GM18520 (cell line): ENCODE data around the gene UNC5CL.

Experiments used
- ATAC-seq: cut with Tn5 transposase; IDR thresholded peaks from one replicate; pipeline ENCODE4 v1.9.1; 2021; ENCODE audit not compliant: unreplicated experiment

Gene UNC5CL, protein sequence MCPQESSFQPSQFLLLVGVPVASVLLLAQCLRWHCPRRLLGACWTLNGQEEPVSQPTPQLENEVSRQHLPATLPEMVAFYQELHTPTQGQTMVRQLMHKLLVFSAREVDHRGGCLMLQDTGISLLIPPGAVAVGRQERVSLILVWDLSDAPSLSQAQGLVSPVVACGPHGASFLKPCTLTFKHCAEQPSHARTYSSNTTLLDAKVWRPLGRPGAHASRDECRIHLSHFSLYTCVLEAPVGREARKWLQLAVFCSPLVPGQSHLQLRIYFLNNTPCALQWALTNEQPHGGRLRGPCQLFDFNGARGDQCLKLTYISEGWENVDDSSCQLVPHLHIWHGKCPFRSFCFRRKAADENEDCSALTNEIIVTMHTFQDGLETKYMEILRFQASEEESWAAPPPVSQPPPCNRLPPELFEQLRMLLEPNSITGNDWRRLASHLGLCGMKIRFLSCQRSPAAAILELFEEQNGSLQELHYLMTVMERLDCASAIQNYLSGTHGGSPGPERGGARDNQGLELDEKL

DNA sequence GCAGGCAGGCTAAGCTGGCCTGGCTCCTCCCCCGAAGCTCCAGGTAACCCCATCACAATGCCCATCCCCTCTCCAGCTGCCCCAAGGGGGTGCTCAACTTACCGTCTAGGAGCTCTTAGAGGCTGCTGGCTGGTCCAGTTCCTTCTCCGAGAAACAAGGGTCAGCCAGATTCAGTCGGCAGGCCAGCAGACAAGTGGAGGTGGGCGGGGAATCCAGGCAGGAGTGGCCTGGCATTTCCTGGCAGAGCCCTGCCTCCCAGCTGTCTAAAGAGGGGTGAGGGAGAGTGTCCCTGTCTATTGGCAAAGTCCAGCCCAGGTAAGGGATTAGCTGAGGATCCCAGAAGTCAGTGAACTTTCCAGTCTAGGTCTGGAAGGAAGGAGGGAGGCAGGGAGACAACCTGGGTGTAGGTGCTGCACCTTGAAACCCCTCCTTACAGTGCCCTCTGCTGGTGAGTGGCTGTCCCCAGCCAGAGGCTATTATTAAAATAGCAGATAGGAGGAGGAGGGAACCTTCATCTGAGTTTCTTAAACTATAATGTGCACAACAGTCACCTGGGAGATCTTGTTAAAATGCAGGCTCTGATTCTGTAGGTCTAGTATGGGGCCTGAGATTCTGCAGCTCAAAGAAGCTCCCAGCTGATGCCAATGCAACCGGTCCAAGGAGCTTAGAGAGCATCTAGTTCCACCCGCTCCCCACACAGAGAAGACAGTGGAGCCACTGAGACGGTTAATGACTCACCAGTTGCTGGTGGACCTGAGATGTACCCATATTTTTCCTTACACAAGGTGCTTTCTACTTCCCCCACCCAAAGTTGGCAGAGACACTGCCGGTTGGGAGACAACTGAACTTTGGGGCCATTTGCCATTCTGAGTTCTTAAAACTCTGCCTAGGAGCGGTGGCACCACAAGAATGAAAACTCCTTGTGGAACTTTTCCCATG is at the start of gene UNC5CL:
Gene UNC5CL (minus strand): TSS at position 162 of the 939 bp plus-strand sequence. CDS start 4,147 bp downstream, outside the sequence.
- ATAC-seq: no peak

DNA sequence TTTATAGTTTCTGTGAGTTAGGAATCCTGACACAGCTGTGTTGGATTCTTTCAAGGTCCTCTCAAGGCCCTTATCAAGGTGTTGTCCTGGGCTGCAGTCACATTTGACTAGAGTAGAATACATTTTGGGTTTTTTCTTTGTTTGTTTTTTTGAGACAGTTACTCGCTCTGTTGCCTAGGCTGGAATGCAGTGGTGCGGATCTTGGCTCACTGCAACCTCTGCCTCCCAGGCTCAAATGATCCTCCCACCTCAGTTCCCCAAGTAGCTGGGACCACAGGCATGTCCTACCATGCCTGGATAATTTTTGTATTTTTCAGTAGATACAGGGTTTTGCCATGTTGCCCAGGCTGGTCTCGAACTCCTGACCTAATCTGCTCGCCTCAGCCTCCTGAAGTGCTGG is 49.4 kb upstream of the UNC5CL start:
- no peak for ATAC-seq

DNA sequence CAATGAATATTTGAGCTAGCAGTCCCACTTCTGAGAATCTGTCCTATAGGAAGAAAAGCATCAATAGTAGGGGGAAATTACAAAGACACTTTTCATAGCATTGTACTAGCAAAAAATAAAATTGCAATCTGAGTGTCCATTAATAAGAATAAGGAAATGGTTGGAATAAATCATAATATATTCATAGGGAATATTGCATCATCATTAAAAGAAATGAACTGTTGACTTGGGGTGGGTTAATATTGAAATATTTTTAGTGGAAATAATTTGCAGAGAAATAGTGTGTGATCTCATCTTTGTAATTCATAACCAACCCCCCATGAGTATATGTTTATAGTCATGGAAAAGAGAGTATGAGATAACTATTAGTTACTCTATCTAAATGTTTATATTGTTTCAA is 46.2 kb upstream of the UNC5CL start:
- no peak for ATAC-seq

DNA sequence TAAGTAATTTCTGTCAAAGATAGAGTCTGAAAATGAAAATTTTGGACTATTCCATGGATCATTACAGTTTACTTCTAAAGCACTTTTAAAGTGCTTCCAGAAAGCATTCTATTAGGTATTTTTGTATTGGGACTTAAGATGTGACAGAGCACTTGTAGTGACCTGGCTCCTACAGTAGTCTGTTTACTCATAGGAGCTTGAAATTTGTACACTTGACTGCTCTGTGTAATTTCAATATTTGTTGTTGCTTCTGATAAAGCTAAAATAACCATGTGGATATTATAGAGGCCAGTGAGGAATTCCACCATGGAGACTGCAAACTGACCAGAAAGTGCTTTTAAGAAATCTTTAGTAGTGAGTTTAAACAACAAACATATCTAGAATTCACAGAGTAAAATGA is 44.1 kb upstream of the UNC5CL start:
- ATAC-seq: no peak

DNA sequence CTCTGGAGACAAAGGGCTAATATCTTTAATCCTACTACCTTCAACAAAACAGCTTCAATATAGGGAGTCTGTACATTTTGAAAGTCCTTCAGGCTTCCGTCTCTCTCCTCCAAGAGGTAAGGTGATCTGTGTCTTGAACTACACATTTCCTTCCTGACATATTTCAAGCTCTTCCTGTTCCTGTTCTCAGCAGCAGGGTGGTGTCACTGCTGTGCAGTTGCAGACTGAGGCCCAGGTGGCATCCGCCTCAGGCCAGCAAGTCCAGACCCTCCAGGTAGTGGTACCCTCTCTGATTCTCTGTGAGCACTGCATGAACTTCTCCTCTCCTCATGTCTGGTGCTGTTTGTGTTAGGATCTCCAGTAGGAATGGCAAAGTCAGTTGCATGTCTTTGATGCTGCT is 41.6 kb upstream of the UNC5CL start:
- ATAC-seq: no peak

DNA sequence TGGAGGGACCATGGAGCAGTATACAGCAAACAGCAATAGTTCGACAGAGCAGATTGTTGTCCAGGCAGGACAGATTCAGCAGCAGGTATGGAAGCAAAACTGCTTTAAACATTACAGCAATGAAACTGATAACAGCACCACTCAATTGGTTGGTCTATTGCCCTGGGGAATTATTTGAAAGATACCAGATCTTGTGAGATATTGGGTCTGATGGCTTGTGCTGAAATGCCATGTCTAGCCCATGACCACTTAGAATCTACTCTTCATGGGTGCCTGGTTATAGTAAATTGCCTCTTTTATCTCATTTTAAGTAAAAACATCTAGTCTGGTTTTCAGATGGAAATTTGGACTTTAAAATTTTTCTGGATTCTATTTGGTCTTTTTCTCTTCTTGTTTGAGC is 40.1 kb upstream of the UNC5CL start:
- no peak for ATAC-seq

DNA sequence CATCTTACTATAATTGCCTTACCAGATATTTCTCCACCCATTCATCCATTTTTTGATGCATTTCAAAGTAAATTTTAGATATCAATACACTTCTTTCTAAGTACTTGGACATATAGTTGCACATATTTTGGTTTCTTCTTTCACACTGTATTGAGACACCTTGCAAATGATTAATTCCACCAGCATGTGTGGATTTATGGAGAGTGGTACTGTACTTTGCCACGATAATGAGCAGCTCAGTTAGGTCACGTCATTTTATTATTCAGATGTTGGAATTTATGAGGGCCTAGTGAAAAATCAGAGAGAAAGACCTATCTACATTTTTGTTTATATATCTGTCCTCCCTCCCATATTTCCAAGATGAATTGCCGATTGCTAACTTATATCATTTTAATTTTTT is 39.1 kb upstream of the UNC5CL start:
- ATAC-seq: no peak

DNA sequence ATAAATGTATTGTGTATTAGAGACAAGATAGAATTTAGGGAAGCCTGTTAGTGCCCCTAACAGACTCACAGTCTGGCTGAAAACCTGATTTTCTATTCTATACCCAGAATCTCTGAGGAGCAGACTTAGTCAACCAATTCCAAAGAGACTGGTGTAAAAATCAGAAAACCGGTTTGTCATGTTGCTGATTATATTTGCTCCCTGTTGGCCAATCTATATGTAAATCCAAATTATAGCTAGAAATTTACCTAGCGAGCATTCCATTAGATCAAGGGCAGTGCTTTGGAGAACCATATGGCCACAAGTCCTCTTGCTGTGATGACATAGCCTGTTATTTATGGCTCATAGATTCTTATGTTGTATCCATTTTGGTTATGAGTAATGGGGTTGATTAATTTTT is 38.5 kb upstream of the UNC5CL start:
- no peak for ATAC-seq

DNA sequence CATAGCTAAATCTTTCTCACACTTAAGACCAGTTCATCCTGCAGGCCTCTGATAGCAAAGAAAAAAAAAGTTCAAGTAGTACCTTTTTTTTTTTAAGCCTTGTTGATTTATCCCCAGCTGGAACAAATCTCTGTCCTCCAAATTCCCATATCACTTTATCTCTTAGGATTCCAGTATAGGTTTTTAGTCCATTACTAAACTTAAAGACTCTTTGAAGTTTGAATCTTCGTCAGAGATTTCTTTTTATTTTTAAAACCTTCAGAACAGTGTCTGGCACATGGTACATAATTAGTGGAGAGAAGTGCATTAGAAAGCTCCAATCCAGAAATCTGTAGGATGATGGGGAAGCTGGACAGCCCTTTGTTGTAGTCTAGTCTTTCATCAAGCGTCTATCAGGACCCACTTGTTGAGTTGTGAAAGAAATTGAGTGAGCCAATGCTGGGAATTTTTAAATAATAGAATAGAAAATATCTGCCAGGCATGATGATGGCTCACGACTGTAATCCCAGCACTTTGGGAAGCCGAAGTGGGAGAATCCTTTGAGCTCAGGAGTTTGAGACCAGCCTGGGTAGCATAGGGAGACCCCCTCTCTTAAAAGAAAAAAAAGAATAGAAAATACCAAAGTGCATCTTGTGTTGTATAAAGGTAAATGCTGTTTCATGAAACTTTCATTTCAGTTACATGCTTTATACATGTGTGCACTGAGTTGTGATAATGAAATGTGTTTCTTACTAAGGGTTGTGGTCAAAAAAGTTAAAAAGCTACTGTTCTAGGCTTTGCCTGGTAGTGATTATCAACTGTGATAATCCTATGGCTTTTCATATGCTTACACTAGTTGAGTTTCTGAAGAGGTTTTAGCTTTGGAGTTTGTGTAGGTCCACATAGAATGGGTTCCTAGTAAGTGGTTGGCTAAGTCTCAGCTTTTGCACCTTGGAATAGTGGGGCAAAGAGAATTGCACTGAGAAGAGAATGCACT is 36.9 kb upstream of the UNC5CL start:
- no peak for ATAC-seq

DNA sequence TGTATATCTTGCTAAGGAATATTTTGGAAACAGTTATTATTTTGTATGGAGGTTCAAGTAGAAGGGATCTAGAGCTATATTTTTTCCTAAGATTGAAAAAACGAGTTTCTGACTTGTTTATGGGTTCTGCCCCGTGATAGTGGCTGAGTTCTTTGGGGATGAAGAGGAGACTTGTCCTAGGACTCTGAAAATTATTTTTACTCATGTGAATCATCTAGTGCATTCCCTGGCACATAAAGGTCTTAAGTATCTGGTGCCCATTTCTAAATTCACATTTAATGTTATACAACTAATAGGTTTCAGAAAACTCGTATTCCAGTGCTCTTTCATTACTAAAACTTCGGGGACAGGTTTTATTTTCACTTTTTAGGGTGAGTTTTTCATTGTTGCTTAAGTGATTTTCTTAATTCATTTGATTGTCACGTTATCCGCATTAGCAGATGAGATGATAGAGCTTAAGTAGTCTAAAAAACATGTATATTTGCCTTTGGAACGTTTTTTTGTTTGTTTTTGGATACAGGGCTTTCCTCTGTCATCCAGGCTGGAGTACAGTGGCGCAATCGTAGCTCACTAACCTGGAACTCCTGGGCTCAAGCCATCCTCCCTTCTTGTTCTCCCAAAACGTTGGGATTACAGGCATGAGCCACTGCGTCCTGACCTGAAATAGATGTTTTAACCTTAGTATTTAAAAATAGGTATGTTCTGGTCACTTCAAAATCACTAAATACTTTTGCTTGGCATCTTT is 35.8 kb upstream of the UNC5CL start:
- no peak for ATAC-seq

DNA sequence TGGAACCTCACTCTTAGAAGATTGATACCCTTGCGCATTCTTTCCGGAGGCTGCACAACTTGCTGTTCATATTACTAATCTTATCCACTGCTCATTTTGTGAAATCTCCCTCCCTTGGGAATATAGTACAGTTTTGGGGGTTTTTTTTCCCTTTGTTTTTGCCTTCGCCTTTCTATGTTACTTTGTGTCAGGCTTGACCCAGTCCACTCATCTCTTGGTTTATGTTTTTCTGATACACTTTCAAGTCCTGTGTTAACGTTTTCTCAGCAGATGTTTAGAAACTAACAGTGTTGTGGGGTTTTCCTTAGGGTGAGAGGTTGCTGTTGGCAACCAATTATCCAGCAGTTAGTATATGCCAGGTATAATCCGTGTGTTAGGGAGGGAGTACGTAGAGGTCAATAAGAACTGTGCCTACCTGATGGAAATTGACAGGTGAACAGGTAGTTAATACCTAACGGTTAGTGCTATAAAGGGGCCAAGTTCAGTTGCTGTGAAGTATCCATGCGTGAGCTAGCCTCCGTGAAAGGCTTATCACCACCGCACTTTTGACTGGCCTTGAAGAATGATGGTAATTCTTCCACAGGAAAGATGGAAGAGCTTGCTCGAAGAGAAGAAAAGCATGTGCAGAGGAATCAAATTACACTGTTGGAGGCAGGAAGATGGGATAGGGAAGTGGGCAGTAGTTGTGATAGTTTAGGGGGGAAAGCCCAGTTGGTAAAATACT is 35.1 kb upstream of the UNC5CL start:
- ATAC-seq: no peak

DNA sequence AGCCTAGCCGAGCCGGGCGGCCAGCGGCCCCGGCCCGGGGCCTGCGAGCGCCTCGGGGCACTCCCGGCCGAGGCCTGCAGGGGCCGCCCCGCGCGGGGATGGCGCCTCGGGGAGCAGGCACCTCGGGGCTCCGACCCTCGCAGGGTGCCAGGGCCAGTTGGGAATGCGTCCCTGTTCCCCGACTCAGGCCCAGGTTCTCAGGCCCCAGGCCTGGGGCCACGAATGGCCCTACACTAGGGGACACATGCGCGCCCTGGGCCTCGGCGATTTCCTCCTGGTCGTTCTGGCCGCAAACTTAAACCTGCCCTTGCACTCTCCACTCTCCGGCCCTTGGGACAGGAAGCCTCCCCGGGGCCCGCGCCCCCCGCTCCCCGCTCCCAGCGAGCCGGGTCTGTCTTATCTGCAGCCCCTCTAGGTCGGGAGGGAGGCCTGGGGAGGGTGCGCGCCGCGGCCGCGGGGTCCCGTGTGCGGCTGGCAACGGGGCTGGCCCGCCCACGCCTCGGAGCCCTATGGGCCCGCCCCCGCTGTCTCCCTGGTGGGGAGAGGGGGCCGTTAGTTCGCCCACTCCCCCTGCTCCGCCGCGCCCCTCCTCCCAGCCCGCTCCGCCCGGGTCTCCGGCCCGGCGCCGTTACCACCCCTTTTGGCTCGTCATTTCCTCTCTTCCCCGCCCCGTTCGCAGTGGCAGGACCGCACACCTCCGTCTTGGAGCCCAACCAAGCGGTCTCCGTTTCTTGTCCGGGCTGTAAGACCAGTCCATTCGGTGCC is 34.4 kb upstream of the UNC5CL start:
- no peak for ATAC-seq

DNA sequence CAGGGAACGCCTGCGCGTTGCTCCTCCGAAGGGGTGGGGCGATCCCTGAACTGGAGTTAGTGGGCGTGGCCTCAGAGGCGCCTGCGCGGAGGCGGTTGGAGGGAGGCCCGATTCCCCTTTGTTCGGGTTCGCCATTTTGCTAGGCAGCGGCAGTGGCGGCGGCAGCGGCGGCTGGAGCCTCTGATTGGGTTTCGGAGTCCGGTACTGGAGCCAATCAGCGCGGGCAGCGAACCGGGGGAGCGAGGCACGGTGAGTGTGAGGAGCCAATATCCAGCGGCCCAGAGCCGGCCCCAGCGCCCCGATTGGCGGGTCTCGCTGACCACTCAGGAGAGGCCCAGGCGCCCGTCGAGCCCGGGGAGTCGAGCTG is 33.8 kb upstream of the UNC5CL start, which contains the start of gene NFYA:
Gene NFYA (plus strand): TSS at position 139 of the 367 bp plus-strand sequence. CDS start 6,116 bp downstream, outside the sequence.
- peak; percentile 60 for ATAC-seq

DNA sequence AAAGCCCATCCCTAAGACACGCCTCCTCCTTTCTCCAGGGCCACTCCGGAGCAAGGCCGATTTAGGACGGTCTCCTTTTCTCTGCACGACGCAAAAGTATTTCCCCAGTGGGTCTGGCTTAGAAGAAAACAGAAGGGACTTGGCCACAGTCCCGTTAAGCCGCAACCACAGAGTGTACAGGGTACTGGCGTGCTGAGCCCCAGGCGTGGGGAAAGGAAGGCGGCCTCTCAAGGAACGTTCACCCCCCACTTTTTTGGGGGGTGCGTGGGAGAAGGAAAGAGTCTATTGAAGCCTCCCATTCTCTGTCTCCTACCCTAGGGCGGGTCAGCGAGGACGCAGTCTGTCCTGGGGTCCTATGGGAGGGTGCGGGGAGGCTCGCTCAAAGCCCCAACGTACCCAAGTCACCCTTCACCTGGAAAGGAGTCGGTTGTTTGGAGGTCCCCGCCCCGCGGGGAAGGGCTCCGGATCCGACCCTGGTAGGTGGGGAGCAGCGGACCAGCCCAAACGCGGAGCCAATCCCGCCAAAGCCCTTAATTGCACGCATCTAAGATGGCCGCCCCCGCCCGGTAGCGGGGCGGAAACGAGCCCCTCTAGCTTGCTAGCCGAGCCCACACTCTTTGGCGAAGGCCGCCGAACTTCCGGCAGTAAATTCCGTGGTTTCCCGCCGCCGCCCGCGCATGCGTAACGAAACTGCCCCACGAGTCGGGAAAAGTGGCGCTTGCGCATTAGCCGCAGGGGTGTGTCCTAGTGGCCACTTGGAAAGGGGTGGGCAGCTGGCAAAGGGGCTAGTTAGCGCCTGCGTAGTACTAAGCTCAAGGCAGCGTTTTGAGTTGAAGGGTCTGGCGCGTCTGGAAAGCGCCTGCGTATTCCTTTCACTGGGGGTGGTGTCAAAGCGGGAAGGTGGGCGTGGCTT is 33.2 kb upstream of the UNC5CL start, which contains the start of gene OARD1:
Gene OARD1 (minus strand): TSS at position 434 of the 913 bp plus-strand sequence. CDS start 722 bp downstream, outside the sequence.
- ATAC-seq: peak; percentile 44

DNA sequence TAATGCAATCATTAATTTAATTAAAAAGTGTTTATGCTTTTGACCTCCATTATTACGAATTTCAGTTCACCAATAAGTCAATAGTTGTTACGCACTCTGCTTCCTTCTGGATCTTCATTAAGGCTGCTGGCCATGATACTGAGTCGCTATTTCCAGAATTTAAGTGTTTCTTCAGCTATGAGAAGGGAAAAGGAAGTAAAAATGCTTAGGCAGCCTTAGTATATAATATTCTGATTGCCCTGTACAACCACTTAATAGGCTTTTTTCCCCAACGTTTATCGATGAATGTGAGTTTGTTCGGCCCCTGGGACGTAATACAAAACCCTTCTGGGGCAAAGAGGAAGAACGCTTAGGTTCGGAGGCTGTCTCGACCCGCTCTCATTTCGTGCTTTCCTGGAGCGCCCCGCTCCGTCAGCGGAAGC is 32.5 kb upstream of the UNC5CL start:
- no peak for ATAC-seq

DNA sequence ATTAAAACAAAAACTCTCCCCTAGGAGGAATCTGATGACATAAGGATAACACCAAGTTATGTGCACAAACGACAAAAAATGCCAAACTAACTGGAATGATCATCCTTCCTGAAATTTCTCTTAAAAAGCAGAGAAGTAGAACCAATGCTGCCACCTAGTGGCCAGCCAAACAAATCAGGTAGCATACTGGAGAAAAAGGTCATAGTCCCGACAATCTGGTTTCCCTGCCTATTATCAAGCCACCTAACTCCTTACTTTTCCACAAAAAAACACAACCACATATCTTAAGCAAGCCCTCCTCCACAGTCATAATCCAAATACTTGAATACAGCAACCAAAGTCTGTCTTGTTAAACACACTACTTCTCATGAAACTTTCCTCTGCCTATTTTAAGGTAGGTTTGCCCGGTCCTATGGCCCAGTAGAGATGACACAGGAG is 27.9 kb upstream of the UNC5CL start:
- no peak for ATAC-seq

DNA sequence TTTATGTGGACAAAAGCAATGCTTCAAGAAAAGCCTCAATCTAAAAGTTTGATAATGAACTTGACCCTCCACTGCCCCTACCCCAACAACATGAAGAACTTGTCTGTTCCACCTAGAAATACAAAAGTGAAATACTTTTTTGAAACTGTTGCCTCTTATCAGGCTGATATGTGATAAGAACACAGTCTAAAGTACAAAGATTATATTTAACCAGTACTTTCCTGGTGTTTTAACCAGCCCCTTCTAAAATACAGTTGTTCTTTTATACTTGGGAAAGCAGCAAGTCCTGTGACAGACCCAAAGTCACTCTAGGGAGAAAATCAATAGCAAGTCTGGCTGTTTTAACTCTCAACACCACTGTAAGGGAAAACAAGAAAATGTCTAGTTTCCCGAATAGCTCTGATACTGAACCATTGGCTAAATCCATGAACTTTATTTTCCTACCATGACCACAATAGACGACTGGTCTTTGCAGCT is 26.6 kb upstream of the UNC5CL start:
- no peak for ATAC-seq
